NCI-H446 treated with DMSO at 0.1 percent for 48 hours (cell line): Measurements from ENCODE around the gene ANK3.

Source experiments
- DNase-seq: peaks from one replicate; lab custom pipeline; 2025; lab: John Stamatoyannopoulos, UW

ANK3 gene

GRCh38 chr10:60377042-60377352 is 12.7 kb downstream of the ANK3 start:
- no peak for DNase-seq

GRCh38 chr10:60376221-60377041 is 13.2 kb downstream of the ANK3 start:
- no peak for DNase-seq

GRCh38 chr10:60375293-60376004 is 14.2 kb downstream of the ANK3 start:
- DNase-seq: no peak

GRCh38 chr10:60374836-60375235 is 14.8 kb downstream of the ANK3 start:
- no peak for DNase-seq

- no peak for DNase-seq
These were observed 17.2 kb downstream of the ANK3 start for GRCh38 chr10:60372436-60372835.

- no peak for DNase-seq
These were observed 20.1 kb downstream of the ANK3 start for GRCh38 chr10:60369547-60369930.

GRCh38 chr10:60368875-60369546 is 20.7 kb downstream of the ANK3 start:
- DNase-seq: no peak

- DNase-seq: peak; percentile 4
These were observed 21.8 kb downstream of the ANK3 start for GRCh38 chr10:60367901-60368300.

- DNase-seq: no peak
These were observed 22.2 kb downstream of the ANK3 start for GRCh38 chr10:60367431-60367830.

GRCh38 chr10:60367024-60367423 is 22.7 kb downstream of the ANK3 start:
- peak; percentile 23 for DNase-seq

GRCh38 chr10:60363187-60363586 is 26.5 kb downstream of the ANK3 start:
- DNase-seq: no peak

- DNase-seq: no peak
These were observed 27.2 kb downstream of the ANK3 start for GRCh38 chr10:60362461-60362860.

- no peak for DNase-seq
These were observed 30.6 kb downstream of the ANK3 start for GRCh38 chr10:60359066-60359465.

GRCh38 chr10:60358282-60358681 is 31.4 kb downstream of the ANK3 start:
- no peak for DNase-seq

GRCh38 chr10:60353519-60354258 is 36.0 kb downstream of the ANK3 start:
- DNase-seq: no peak

GRCh38 chr10:60352105-60352504 is 37.6 kb downstream of the ANK3 start:
- no peak for DNase-seq

GRCh38 chr10:60351191-60351853 is 38.4 kb downstream of the ANK3 start:
- DNase-seq: peak; percentile 64

GRCh38 chr10:60350400-60350799 is 39.3 kb downstream of the ANK3 start:
- peak; percentile 49 for DNase-seq

GRCh38 chr10:60349426-60349825 is 40.2 kb downstream of the ANK3 start:
- no peak for DNase-seq

GRCh38 chr10:60348982-60349381 is 40.7 kb downstream of the ANK3 start:
- no peak for DNase-seq

- DNase-seq: no peak
These were observed 42.4 kb downstream of the ANK3 start for GRCh38 chr10:60347270-60347669.

- DNase-seq: no peak
These were observed 43.0 kb downstream of the ANK3 start for GRCh38 chr10:60346661-60347060.
